ENCODE results near the gene SELENOV.

SELENOV gene

DNA sequence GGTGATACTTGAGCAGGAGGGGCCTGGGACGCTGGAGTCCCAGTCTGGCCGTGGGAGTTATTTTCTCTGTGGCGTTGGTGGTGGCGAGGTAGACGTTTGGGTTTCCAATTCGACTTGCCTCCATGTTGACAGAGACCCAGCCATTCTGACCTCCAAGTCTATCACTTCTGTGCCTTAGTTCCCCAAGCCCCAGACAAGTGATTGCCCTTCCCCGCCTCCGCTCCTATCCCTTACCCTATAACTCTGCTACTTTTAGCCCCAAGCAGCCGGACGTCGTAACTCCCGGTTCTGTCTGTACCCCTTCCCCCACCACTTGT, 33.8 kb upstream of the SELENOV start (continued):
- TF ChIP-seq ZNF660 (tag by site-specific recombination; IDR thresholded peaks at IDR 0.05) (no peak), ZNF354C (tag by site-specific recombination; IDR thresholded peaks at IDR 0.05; ENCODE audit: borderline replicate concordance, low read depth) (no peak), ZNF791 (tag by site-specific recombination; IDR thresholded peaks at IDR 0.05) (no peak), ZNF112 (tag by site-specific recombination; IDR thresholded peaks at IDR 0.05) (no peak), KLF16 (tag by site-specific recombination; IDR thresholded peaks at IDR 0.05) (no peak), ZNF24 (tag by site-specific recombination; IDR thresholded peaks at IDR 0.05) (no peak), ZNF280C (tag by site-specific recombination; IDR thresholded peaks at IDR 0.05) (peak; percentile 83; the same call in 1 of the 2 replicates), ZNF362 (tag by site-specific recombination; IDR thresholded peaks at IDR 0.05) (no peak), ZNF76 (tag by site-specific recombination; IDR thresholded peaks at IDR 0.05; ENCODE audit: borderline replicate concordance, low read depth) (no peak), ZNF133 (tag by site-specific recombination; IDR thresholded peaks at IDR 0.05) (0 out of 2 replicates have a peak, but pooled peaks have one; percentile 1), ZNF184 (tag by site-specific recombination; IDR thresholded peaks at IDR 0.05) (no peak), ZNF544 (tag by site-specific recombination; IDR thresholded peaks at IDR 0.05) (no peak), ZNF837 (tag by site-specific recombination; IDR thresholded peaks at IDR 0.05) (no peak), ZNF585B (tag by site-specific recombination; IDR thresholded peaks at IDR 0.05) (no peak), ZBTB49 (tag by site-specific recombination; IDR thresholded peaks at IDR 0.05; ENCODE audit: low read depth) (no peak), ZFHX2 (tag by site-specific recombination; conservative IDR thresholded peaks at IDR 0.05) (no peak), ZNF311 (tag by site-specific recombination; IDR thresholded peaks at IDR 0.05; ENCODE audit: borderline replicate concordance) (no peak), EGR2 (tag by site-specific recombination; IDR thresholded peaks at IDR 0.05; ENCODE audit: low read depth) (peak; percentile 3; the same call in 1 of the 2 replicates), BCL11B (tag by site-specific recombination; IDR thresholded peaks at IDR 0.05; ENCODE audit: low read depth) (0 out of 2 replicates have a peak, but pooled peaks have one; percentile 62), ZNF692 (tag by site-specific recombination; IDR thresholded peaks at IDR 0.05) (no peak), ZNF510 (tag by site-specific recombination; IDR thresholded peaks at IDR 0.05; ENCODE audit: insufficient replicate concordance) (no peak), ZNF394 (tag by site-specific recombination; IDR thresholded peaks at IDR 0.05; ENCODE audit: borderline replicate concordance) (no peak), GFI1B (tag by site-specific recombination; IDR thresholded peaks at IDR 0.05) (no peak; the same call in 1 of the 2 replicates), PRDM4 (tag by site-specific recombination; IDR thresholded peaks at IDR 0.05) (no peak), ZNF175 (tag by site-specific recombination; IDR thresholded peaks at IDR 0.05) (no peak), SP3 (tag by site-specific recombination; IDR thresholded peaks at IDR 0.05) (no peak)
- TF ChIP-seq, protein P1, sequence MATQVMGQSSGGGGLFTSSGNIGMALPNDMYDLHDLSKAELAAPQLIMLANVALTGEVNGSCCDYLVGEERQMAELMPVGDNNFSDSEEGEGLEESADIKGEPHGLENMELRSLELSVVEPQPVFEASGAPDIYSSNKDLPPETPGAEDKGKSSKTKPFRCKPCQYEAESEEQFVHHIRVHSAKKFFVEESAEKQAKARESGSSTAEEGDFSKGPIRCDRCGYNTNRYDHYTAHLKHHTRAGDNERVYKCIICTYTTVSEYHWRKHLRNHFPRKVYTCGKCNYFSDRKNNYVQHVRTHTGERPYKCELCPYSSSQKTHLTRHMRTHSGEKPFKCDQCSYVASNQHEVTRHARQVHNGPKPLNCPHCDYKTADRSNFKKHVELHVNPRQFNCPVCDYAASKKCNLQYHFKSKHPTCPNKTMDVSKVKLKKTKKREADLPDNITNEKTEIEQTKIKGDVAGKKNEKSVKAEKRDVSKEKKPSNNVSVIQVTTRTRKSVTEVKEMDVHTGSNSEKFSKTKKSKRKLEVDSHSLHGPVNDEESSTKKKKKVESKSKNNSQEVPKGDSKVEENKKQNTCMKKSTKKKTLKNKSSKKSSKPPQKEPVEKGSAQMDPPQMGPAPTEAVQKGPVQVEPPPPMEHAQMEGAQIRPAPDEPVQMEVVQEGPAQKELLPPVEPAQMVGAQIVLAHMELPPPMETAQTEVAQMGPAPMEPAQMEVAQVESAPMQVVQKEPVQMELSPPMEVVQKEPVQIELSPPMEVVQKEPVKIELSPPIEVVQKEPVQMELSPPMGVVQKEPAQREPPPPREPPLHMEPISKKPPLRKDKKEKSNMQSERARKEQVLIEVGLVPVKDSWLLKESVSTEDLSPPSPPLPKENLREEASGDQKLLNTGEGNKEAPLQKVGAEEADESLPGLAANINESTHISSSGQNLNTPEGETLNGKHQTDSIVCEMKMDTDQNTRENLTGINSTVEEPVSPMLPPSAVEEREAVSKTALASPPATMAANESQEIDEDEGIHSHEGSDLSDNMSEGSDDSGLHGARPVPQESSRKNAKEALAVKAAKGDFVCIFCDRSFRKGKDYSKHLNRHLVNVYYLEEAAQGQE (tag by site-specific recombination; IDR thresholded peaks at IDR 0.05), result no peak
